HepG2 (cell line): ENCODE results near the gene FIBP. TPM values are rescaled to one million over a fixed set of nuclear protein-coding genes. Genes with fewer than 3 reads are reported as not detected.

Experiments
- ATF7-NPFF ChIP-seq: sonication (generic); formaldehyde crosslinking; IDR thresholded peaks from 2 replicates; pipeline ENCODE4 v1.8.1; 2023; ENCODE audit warnings: mild to moderate bottlenecking, low read depth, missing genetic modification reagents, moderate library complexity
- FOXK2 ChIP-seq: fragments of 450-650 bp; IDR thresholded peaks from 2 replicates; pipeline ENCODE4 v1.6.1; 2016
- HES4 ChIP-seq: sonication (generic); formaldehyde crosslinking; IDR thresholded peaks from 2 replicates; pipeline ENCODE4 v1.9.0; 2021; ENCODE audit warnings: mild to moderate bottlenecking, missing genetic modification reagents, borderline replicate concordance
- HOXA3 ChIP-seq: sonication (generic); formaldehyde crosslinking; IDR thresholded peaks from 2 replicates; pipeline ENCODE4 v1.5.0; 2020; ENCODE audit warnings: missing genetic modification reagents
- MLLT10 ChIP-seq: sonication (generic); formaldehyde crosslinking; IDR thresholded peaks from 2 replicates; pipeline ENCODE4 v1.4.0; 2020; ENCODE audit warnings: missing genetic modification reagents
- NBN ChIP-seq: fragments of 450-650 bp; conservative IDR thresholded peaks from 2 replicates; pipeline ENCODE4 v1.6.1; 2017
- NR2F6 ChIP-seq, 2 experiments: IDR thresholded peaks; 2 replicates each; pipeline ENCODE4 v1.6.1; 2016; ENCODE audit warnings: antibody characterized with exemption in 1 of 2, mild to moderate bottlenecking in 1 of 2
- SMC3 ChIP-seq: IDR thresholded peaks from 2 replicates; pipeline ENCODE4 v1.6.1; 2011; ENCODE audit warnings: low read length, improper control_type of control experiment
- TBP ChIP-seq: sonication (generic); formaldehyde crosslinking; IDR thresholded peaks from 2 replicates; pipeline ENCODE4 v1.5.0; 2020; ENCODE audit warnings: missing genetic modification reagents
- ZNF569 ChIP-seq: sonication (generic); formaldehyde crosslinking; IDR thresholded peaks from 2 replicates; pipeline ENCODE4 v1.5.0; 2020; ENCODE audit warnings: mild to moderate bottlenecking, missing genetic modification reagents, moderate library complexity, borderline replicate concordance
- ZNF577 ChIP-seq: sonication (generic); formaldehyde crosslinking; IDR thresholded peaks from 2 replicates; pipeline ENCODE4 v1.4.0; 2020; ENCODE audit warnings: mild to moderate bottlenecking, low read depth, missing genetic modification reagents, borderline replicate concordance
- ZNF672 ChIP-seq: sonication (generic); formaldehyde crosslinking; IDR thresholded peaks from 2 replicates; pipeline ENCODE4 v1.8.1; 2022; ENCODE audit warnings: missing genetic modification reagents
- polyA plus RNA-seq, 8 experiments: library from polyadenylated mRNA; depleted of rRNA in 3 of 8; stranded (reverse) in 7 of 8; unstranded in 1 of 8; fragments of >200 nt; fragmentation: Illumina TruSeq in 4 of 8; extraction: Trizol in 4 of 8; gene quantifications; 2 replicates each; pipeline versions ENCODE4 v1.2.1 to v1.2.3, GENCODE V29; 2011 to 2016; ENCODE audit warnings: low read depth in 4 of 8, missing spikeins in 1 of 8, mixed read lengths in 1 of 8; ENCODE audit not compliant: insufficient read depth in 1 of 8
- total RNA-seq, 5 experiments: library from RNA; depleted of rRNA; stranded (reverse); fragments of >200 nt; fragmentation: Illumina TruSeq; extraction: Trizol; gene quantifications; 2 replicates each; pipeline ENCODE4 v1.2.3, GENCODE V29; 2016; ENCODE audit warnings: low read depth in 1 of 5
- TF ChIP-seq, protein P1 (sequence below): sonication (generic); formaldehyde crosslinking; IDR thresholded peaks from 2 replicates; pipeline ENCODE4 v1.8.0; 2022; ENCODE audit warnings: low read depth, missing genetic modification reagents

Gene FIBP
- total and polyA plus RNA-seq, 2 of the 13 experiments (the other 11 are each of a cell fraction or from before 2014, with no cell fraction given): 42.9 to 62.1 TPM

DNA sequence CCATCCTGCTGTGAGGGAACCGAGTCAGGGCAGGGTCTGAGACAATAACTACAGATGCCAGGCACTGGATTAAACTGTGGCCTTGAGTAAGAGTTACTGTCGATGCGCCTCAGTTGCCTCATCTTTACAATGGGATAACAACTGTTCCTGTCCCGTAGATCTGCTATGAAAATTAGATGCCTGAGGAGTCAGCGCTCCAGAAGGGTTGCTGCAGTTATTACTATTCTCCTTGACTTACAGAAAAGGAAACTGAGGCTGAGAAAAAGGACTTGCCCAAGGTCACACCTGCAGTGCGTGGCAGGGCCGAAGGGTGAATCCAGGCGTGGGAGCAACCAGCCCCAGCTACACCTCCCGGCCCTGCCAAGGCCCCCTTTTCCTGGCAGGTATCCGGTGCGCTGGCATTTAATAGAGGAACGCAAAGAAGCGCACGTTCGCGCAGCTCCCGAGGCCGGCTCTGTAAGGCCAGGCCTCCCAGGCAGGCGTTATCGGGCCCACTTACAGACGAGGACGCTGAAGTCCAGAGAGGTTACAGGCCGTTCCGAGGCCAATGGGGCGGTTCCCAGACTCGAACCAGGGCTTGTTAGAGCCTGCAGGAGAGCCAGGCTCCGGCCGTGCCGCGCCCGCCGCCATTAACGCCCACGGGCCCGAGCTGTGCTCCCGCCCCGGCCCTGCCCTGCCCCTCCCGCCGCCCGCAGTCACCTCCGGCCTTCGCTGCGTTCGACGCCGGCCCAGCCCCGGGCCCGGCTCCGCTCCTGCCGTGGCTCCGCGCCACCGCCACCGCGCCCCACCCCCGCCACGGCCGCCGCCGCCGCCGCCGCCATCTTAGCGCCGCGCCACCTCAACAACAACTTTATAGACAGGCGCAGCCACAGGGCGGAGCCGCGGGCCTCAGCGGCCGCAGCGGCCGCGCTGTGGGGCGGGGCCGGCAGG is 30.2 kb upstream of the FIBP start, which contains the start of gene C11orf68 (continued):
- TF ChIP-seq, protein P1, sequence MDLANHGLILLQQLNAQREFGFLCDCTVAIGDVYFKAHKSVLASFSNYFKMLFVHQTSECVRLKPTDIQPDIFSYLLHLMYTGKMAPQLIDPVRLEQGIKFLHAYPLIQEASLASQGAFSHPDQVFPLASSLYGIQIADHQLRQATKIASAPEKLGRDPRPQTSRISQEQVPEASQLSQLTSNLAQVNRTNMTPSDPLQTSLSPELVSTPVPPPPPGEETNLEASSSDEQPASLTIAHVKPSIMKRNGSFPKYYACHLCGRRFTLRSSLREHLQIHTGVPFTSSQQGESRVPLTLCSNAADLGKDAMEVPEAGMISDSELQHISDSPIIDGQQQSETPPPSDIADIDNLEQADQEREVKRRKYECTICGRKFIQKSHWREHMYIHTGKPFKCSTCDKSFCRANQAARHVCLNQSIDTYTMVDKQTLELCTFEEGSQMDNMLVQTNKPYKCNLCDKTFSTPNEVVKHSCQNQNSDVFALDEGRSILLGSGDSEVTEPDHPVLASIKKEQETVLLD (CRISPR knock-in tag): peak; percentile 68; the same call in 1 of the 2 replicates
- no peak for TF ChIP-seq ZNF672 (CRISPR knock-in tag)
- TF ChIP-seq ZNF577 (CRISPR knock-in tag): no peak
- peak; percentile 64; the same call in 1 of the 2 replicates for TF ChIP-seq HOXA3
- no peak for TF ChIP-seq TBP (CRISPR knock-in tag)
- no peak; the same call in 1 of the 2 replicates for TF ChIP-seq HES4 (CRISPR knock-in tag)
- TF ChIP-seq MLLT10 (CRISPR knock-in tag): no peak
- no peak for TF ChIP-seq NBN
- no peak for TF ChIP-seq ZNF569 (CRISPR knock-in tag)
- TF ChIP-seq FOXK2: no peak
- TF ChIP-seq SMC3: no peak
- peak; percentile 17; the same call in 1 of the 2 replicates for TF ChIP-seq ATF7-NPFF (CRISPR knock-in tag)
- no peak for TF ChIP-seq NR2F6 (IDR thresholded peaks at IDR 0.05)
- no peak for TF ChIP-seq NR2F6 (CRISPR knock-in tag; IDR thresholded peaks at IDR 0.05)
